ENCODE data around the gene RUFY3. TPM values are rescaled to one million over a fixed set of nuclear protein-coding genes. Genes with fewer than 3 reads are reported as not detected.

RUFY3 gene
- total and polyA plus RNA-seq, 2 of the 13 experiments (the other 11 are each of a cell fraction or from before 2014, with no cell fraction given), result 17.9 to 25.3 TPM

DNA sequence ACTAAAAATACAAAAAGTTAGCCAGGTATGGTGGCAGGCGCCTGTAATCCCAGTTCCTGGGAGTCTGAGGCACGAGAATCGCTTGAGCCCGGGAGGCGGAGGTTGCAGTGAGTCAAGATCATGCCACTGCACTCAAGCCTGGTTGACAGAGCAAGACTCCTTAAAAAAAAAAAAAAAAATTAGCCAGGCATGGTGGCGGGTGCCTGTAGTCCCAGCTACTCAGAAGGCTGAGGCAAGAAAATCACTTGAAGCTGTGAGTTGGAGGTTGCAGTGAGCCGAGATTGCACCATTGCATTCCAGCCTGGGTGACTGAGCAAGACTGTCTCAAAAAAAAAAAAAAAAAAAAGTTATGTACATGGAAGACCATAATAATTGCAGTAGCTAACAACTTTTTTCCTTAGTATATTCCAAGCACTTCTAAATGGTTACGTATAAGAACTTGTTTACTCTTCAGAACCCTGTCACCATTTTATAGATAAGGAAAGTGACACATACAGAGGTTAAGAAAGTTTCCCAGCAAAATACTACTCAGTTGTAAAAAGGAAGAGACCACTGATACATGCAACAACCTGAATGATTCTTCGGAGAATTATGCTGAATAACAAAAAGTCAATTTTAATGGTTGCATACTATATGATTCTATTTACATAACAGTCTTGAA, 24.5 kb downstream of the RUFY3 start:
- in situ Hi-C loops (cut with HindIII; ENCODE audit: extremely low pct_ligation_motif_present, low pct_unique_long_range_greater_than_20kb) (no loop called here), intact Hi-C loops (cut with micrococcal nuclease; ENCODE audit: unreplicated experiment) (no loop called here)
- ATAC-seq (no peak), DNase-seq (ENCODE audit: low spot score) (no peak), FAIRE-seq (no peak)
- ChIA-PET CTCF (ENCODE audit: low intra/inter-chr PET ratio, low total read pairs) (no interaction called here), POLR2A (no interaction called here)
- Histone ChIP-seq H3K27me3 (ENCODE audit: control insufficient read depth in 1 of 2, insufficient read depth in 2 of 2, low read length in 2 of 2) (no peaks in the 10 kb centered on the region), H3K9me3 (ENCODE audit: low read length) (no peaks in the 10 kb centered on the region), H3K4me1 (ENCODE audit: insufficient read depth, low read length) (no peaks in the 10 kb centered on the region), H3K79me2 (ENCODE audit: insufficient read depth, low read length) (no peaks in the 10 kb centered on the region), H3K4me3 (replicated peaks in 1 of 3; ENCODE audit: insufficient read depth in 1 of 3, low read depth in 2 of 3, low read length in 3 of 3) (no peak overlapping the region), H3K36me3 (replicated peaks in 1 of 2; ENCODE audit: control insufficient read depth in 1 of 2, insufficient read depth in 2 of 2, low read length in 2 of 2) (no peaks in the 10 kb centered on the region), H2AFZ (ENCODE audit: low read length) (no peak overlapping the region), H3K4me2 (ENCODE audit: low read depth, low read length) (no peak overlapping the region), H3K9ac (ENCODE audit: insufficient read depth, low read depth, low read length) (no peak overlapping the region), H4K20me1 (ENCODE audit: insufficient read depth, low read length) (no peaks in the 10 kb centered on the region), H3K27ac (ENCODE audit: extremely low read length, insufficient read depth, low read length) (no peak overlapping the region)
- no TSS peak for BruUV-seq (replicated peaks)
- TF ChIP-seq, protein P1, sequence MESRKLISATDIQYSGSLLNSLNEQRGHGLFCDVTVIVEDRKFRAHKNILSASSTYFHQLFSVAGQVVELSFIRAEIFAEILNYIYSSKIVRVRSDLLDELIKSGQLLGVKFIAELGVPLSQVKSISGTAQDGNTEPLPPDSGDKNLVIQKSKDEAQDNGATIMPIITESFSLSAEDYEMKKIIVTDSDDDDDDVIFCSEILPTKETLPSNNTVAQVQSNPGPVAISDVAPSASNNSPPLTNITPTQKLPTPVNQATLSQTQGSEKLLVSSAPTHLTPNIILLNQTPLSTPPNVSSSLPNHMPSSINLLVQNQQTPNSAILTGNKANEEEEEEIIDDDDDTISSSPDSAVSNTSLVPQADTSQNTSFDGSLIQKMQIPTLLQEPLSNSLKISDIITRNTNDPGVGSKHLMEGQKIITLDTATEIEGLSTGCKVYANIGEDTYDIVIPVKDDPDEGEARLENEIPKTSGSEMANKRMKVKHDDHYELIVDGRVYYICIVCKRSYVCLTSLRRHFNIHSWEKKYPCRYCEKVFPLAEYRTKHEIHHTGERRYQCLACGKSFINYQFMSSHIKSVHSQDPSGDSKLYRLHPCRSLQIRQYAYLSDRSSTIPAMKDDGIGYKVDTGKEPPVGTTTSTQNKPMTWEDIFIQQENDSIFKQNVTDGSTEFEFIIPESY (CRISPR knock-in tag; IDR thresholded peaks at IDR 0.05), result 0 out of 2 replicates have a peak, but pooled peaks have one; percentile 0
- TF ChIP-seq HOXA9 (CRISPR knock-in tag; IDR thresholded peaks at IDR 0.05; ENCODE audit: borderline replicate concordance), result no peak
- WGBS (ENCODE audit: low lambda C conversion rate), result 96% methylated on average over 9 of the region's 9 CpGs

DNA sequence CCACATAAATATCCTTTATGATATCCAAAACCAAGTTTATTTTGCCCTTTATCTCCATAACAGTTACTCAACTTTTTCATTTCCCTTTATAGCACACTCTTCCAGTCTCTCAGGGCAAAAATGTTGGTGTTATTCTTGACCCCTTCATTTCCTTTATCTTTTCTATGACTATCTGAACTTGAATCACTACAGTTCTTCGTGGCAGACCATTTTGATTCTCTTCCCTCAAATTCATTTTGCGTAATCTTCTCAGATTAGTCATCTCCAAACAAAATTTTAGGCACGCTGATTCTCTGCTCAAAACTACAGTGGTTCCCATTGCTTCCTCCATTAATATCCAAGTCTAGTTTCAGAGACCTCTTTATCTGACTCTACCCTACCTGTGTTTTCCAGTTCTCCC, 26.1 kb downstream of the RUFY3 start:
- Histone ChIP-seq H3K9me3 (ENCODE audit: low read length) (no peaks in the 10 kb centered on the region), H3K4me2 (ENCODE audit: low read depth, low read length) (no peak overlapping the region), H3K27ac (ENCODE audit: extremely low read length, insufficient read depth, low read length) (no peak overlapping the region), H3K79me2 (ENCODE audit: insufficient read depth, low read length) (no peaks in the 10 kb centered on the region), H3K4me1 (ENCODE audit: insufficient read depth, low read length) (no peaks in the 10 kb centered on the region), H4K20me1 (ENCODE audit: insufficient read depth, low read length) (no peaks in the 10 kb centered on the region), H2AFZ (ENCODE audit: low read length) (no peak overlapping the region), H3K36me3 (replicated peaks in 1 of 2; ENCODE audit: control insufficient read depth in 1 of 2, insufficient read depth in 2 of 2, low read length in 2 of 2) (no peaks in the 10 kb centered on the region), H3K4me3 (replicated peaks in 1 of 3; ENCODE audit: insufficient read depth in 1 of 3, low read depth in 2 of 3, low read length in 3 of 3) (no peak overlapping the region), H3K27me3 (ENCODE audit: control insufficient read depth in 1 of 2, insufficient read depth in 2 of 2, low read length in 2 of 2) (no peaks in the 10 kb centered on the region), H3K9ac (ENCODE audit: insufficient read depth, low read depth, low read length) (no peak overlapping the region)
- WGBS (ENCODE audit: low lambda C conversion rate), result 95% methylated on average over 3 of the region's 3 CpGs
- in situ Hi-C loops (cut with HindIII; ENCODE audit: extremely low pct_ligation_motif_present, low pct_unique_long_range_greater_than_20kb) (no loop called here), intact Hi-C loops (cut with micrococcal nuclease; ENCODE audit: unreplicated experiment) (no loop called here)
- no peak for DNase-seq (ENCODE audit: low spot score)
- POLR2A ChIA-PET, result no interaction called here
- no peak for FAIRE-seq
- BruUV-seq (replicated peaks), result no TSS peak
- CTCF ChIA-PET (ENCODE audit: low intra/inter-chr PET ratio, low total read pairs), result no interaction called here
- ATAC-seq, result no peak
- TF ChIP-seq, protein P2, sequence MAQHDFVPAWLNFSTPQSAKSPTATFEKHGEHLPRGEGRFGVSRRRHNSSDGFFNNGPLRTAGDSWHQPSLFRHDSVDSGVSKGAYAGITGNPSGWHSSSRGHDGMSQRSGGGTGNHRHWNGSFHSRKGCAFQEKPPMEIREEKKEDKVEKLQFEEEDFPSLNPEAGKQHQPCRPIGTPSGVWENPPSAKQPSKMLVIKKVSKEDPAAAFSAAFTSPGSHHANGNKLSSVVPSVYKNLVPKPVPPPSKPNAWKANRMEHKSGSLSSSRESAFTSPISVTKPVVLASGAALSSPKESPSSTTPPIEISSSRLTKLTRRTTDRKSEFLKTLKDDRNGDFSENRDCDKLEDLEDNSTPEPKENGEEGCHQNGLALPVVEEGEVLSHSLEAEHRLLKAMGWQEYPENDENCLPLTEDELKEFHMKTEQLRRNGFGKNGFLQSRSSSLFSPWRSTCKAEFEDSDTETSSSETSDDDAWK (CRISPR knock-in tag; IDR thresholded peaks at IDR 0.05), result no peak
- TF ChIP-seq, protein P3, sequence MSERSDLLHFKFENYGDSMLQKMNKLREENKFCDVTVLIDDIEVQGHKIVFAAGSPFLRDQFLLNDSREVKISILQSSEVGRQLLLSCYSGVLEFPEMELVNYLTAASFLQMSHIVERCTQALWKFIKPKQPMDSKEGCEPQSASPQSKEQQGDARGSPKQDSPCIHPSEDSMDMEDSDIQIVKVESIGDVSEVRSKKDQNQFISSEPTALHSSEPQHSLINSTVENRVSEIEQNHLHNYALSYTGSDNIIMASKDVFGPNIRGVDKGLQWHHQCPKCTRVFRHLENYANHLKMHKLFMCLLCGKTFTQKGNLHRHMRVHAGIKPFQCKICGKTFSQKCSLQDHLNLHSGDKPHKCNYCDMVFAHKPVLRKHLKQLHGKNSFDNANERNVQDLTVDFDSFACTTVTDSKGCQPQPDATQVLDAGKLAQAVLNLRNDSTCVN (CRISPR knock-in tag; IDR thresholded peaks at IDR 0.05; ENCODE audit: borderline replicate concordance), result no peak
- TF ChIP-seq, protein P4, sequence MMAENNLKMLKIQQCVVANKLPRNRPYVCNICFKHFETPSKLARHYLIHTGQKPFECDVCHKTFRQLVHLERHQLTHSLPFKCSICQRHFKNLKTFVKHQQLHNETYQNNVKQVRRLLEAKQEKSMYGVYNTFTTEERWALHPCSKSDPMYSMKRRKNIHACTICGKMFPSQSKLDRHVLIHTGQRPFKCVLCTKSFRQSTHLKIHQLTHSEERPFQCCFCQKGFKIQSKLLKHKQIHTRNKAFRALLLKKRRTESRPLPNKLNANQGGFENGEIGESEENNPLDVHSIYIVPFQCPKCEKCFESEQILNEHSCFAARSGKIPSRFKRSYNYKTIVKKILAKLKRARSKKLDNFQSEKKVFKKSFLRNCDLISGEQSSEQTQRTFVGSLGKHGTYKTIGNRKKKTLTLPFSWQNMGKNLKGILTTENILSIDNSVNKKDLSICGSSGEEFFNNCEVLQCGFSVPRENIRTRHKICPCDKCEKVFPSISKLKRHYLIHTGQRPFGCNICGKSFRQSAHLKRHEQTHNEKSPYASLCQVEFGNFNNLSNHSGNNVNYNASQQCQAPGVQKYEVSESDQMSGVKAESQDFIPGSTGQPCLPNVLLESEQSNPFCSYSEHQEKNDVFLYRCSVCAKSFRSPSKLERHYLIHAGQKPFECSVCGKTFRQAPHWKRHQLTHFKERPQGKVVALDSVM (CRISPR knock-in tag; IDR thresholded peaks at IDR 0.05), result no peak
- TF ChIP-seq MBNL3 (CRISPR knock-in tag; conservative IDR thresholded peaks at IDR 0.05) (no peak), PTBP1 (IDR thresholded peaks at IDR 0.05; ENCODE audit: low read depth, low read length, poor library complexity, severe bottlenecking) (no peak), REXO4 (CRISPR knock-in tag; IDR thresholded peaks at IDR 0.05; ENCODE audit: borderline replicate concordance) (no peak)
- TF ChIP-seq, protein P5, sequence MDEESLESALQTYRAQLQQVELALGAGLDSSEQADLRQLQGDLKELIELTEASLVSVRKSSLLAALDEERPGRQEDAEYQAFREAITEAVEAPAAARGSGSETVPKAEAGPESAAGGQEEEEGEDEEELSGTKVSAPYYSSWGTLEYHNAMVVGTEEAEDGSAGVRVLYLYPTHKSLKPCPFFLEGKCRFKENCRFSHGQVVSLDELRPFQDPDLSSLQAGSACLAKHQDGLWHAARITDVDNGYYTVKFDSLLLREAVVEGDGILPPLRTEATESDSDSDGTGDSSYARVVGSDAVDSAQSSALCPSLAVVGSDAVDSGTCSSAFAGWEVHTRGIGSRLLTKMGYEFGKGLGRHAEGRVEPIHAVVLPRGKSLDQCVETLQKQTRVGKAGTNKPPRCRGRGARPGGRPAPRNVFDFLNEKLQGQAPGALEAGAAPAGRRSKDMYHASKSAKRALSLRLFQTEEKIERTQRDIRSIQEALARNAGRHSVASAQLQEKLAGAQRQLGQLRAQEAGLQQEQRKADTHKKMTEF (CRISPR knock-in tag; IDR thresholded peaks at IDR 0.05), result no peak
